Measurements from ENCODE around the gene LCE7A. TPM values are rescaled to one million over a fixed set of nuclear protein-coding genes. Genes with fewer than 3 reads are reported as not detected.

LCE7A gene
- total and polyA plus RNA-seq, 2 donors (not counting 1 experiment from before 2014, with no cell fraction given), result not detected

DNA sequence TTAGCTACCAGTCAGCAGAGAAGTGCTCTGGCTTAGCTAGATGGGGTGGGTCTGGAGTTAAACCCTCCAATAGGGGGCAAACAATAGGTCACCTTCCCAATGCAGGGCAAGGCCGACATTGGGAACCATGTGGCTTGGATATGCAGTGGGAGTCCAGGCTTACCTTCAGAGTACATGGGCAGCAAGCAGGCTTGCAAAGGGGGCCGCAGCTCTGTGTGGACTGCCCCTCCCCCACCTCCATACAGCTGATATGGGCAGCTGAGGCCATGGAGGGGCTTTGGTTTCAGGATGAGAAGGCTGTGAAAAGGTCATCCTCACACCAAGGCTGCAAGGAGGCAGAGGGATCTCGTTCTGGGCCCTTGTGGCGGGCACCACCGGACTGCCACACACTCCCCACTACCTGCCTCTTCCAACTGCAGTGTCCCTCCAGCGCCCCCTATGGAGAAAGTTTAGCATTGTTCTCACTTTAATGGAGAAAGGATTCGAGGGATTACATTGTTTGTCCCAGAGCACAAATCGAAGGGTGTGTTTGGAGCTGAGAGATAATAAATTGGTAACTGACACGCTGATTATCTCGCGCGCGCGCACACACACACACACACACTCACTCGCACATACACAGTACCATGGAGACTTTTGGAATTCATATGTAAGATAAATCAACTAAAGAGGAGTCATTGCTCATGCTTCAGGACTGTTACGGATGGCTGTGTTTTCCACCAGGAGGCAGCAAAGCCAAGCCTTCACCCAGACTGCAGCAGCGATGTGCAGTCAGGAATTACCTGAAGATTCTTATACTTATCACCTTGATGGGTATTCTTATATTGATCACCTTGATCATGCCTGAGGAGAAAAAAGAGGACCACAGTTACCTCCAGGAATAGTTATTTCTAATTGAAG is 11.3 kb downstream of the LCE7A start:
- peaks cover 2% of the 10 kb centered on the region for H3K4me1 Mint-ChIP-seq
- no peak for ATAC-seq (ENCODE audit: low read depth)
- ChIA-PET POLR2A (no interaction called here), CTCF (interaction anchor here (1.0 to 3.0 kb wide), 8 partner anchors 8 to 417 kb away, joined by 4 to 13 read pairs (median 8); no protein-coding TSS in a partner anchor)
- no peak overlapping the region for H3K4me3 ChIP-seq (ENCODE audit: control extremely low read depth in 1 of 5, extremely low read depth in 1 of 5, insufficient read depth in 1 of 5, low read depth in 2 of 5, low read length in 4 of 5)
- WGBS (ENCODE audit: insufficient coverage), result 82% methylated on average over 2 of the region's 17 CpGs
- intact Hi-C loops (cut with micrococcal nuclease), result no loop called here
- no peaks in the 10 kb centered on the region for H3K79me2 ChIP-seq (ENCODE audit: control insufficient read depth, insufficient read depth, low read length)
- H3K27me3 ChIP-seq (replicated peaks in 1 of 4; ENCODE audit: control extremely low read depth in 1 of 4, control insufficient read depth in 3 of 4, insufficient read depth in 4 of 4, low read length in 3 of 4), result peaks cover 0 to 7% (median 1%) of the 10 kb centered on the region in 4 experiments
- H3K36me3 ChIP-seq (replicated peaks in 1 of 2; ENCODE audit: control extremely low read depth in 1 of 2, control insufficient read depth in 1 of 2, extremely low read depth in 1 of 2, insufficient read depth in 2 of 2, low read length in 1 of 2), result no peaks in the 10 kb centered on the region
- H2AFZ ChIP-seq (ENCODE audit: insufficient read depth, low read depth, low read length, poor library complexity, severe bottlenecking), result no peak overlapping the region
- peaks cover 0 to 4% of the 10 kb centered on the region in 2 donors for H3K4me1 ChIP-seq (ENCODE audit: control insufficient read depth in 2 of 2, insufficient read depth in 2 of 2, low read length in 2 of 2)
- H3K4me2 ChIP-seq (replicated peaks; ENCODE audit: low read depth, low read length, poor library complexity, severe bottlenecking), result no peak overlapping the region
- DNase-seq, result no peak
- peaks cover 13% of the 10 kb centered on the region for H3K27me3 Mint-ChIP-seq
- H3K9me3 ChIP-seq (ENCODE audit: control extremely low read depth in 1 of 3, control insufficient read depth in 2 of 3, insufficient read depth in 1 of 3, low read length in 2 of 3), result no peaks in the 10 kb centered on the region
- H3K27ac Mint-ChIP-seq, result no peak overlapping the region
- H3K4me3 Mint-ChIP-seq, result no peak overlapping the region
- no peaks in the 10 kb centered on the region for H4K20me1 ChIP-seq (ENCODE audit: control insufficient read depth, insufficient read depth, low read length, poor library complexity, severe bottlenecking)
- no peaks in the 10 kb centered on the region for H3K9me3 Mint-ChIP-seq (ENCODE audit: insufficient read depth)
- H3K27ac ChIP-seq (ENCODE audit: low read length in 2 of 2), result no peak overlapping the region
- H3K9ac ChIP-seq (ENCODE audit: low read length), result no peak overlapping the region
- no peak for TF ChIP-seq EZH2 (IDR thresholded peaks at IDR 0.05; ENCODE audit: borderline replicate concordance, insufficient read depth, low read depth, low read length, poor library complexity, severe bottlenecking)
- TF ChIP-seq, protein P1, sequence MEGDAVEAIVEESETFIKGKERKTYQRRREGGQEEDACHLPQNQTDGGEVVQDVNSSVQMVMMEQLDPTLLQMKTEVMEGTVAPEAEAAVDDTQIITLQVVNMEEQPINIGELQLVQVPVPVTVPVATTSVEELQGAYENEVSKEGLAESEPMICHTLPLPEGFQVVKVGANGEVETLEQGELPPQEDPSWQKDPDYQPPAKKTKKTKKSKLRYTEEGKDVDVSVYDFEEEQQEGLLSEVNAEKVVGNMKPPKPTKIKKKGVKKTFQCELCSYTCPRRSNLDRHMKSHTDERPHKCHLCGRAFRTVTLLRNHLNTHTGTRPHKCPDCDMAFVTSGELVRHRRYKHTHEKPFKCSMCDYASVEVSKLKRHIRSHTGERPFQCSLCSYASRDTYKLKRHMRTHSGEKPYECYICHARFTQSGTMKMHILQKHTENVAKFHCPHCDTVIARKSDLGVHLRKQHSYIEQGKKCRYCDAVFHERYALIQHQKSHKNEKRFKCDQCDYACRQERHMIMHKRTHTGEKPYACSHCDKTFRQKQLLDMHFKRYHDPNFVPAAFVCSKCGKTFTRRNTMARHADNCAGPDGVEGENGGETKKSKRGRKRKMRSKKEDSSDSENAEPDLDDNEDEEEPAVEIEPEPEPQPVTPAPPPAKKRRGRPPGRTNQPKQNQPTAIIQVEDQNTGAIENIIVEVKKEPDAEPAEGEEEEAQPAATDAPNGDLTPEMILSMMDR (IDR thresholded peaks at IDR 0.05), result no peak

DNA sequence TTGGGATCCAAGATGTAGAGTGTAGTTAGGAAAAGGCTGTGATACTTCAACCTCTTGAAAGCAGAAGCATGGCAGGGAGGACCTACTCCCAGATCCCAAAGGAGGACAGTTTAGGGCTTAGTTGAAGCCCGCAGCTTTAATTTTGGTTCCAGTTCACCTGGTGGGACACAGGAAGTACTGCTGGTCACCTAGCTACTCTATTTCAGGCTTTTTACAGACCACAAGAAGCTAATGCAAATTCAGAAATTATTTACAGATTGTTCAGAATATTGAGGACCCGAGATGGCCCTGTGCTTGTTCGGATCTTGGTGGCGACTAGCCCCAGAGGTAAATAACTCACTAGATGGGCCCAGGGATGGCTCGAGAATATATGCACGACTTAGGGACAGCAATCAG is 11.9 kb downstream of the LCE7A start:
- Histone ChIP-seq H2AFZ (ENCODE audit: insufficient read depth, low read depth, low read length, poor library complexity, severe bottlenecking) (no peak overlapping the region), H3K4me1 (ENCODE audit: control insufficient read depth in 2 of 2, insufficient read depth in 2 of 2, low read length in 2 of 2) (peaks cover 0 to 4% of the 10 kb centered on the region in 2 donors), H3K27ac (ENCODE audit: low read length in 2 of 2) (no peak overlapping the region), H3K27me3 (replicated peaks in 1 of 4; ENCODE audit: control extremely low read depth in 1 of 4, control insufficient read depth in 3 of 4, insufficient read depth in 4 of 4, low read length in 3 of 4) (peaks cover 0 to 7% (median 1%) of the 10 kb centered on the region in 4 experiments), H4K20me1 (ENCODE audit: control insufficient read depth, insufficient read depth, low read length, poor library complexity, severe bottlenecking) (no peaks in the 10 kb centered on the region), H3K4me2 (replicated peaks; ENCODE audit: low read depth, low read length, poor library complexity, severe bottlenecking) (no peak overlapping the region), H3K9ac (ENCODE audit: low read length) (no peak overlapping the region), H3K36me3 (replicated peaks in 1 of 2; ENCODE audit: control extremely low read depth in 1 of 2, control insufficient read depth in 1 of 2, extremely low read depth in 1 of 2, insufficient read depth in 2 of 2, low read length in 1 of 2) (no peaks in the 10 kb centered on the region), H3K9me3 (ENCODE audit: control extremely low read depth in 1 of 3, control insufficient read depth in 2 of 3, insufficient read depth in 1 of 3, low read length in 2 of 3) (no peaks in the 10 kb centered on the region), H3K4me3 (ENCODE audit: control extremely low read depth in 1 of 5, extremely low read depth in 1 of 5, insufficient read depth in 1 of 5, low read depth in 2 of 5, low read length in 4 of 5) (no peak overlapping the region), H3K79me2 (ENCODE audit: control insufficient read depth, insufficient read depth, low read length) (no peaks in the 10 kb centered on the region)
- CTCF ChIA-PET, result interaction anchor here (1.8 to 2.2 kb wide), 3 partner anchors 11 to 417 kb away, joined by 4 to 7 read pairs (median 5); no protein-coding TSS in a partner anchor
- no peak overlapping the region for H3K27ac Mint-ChIP-seq
- POLR2A ChIA-PET, result no interaction called here
- intact Hi-C loops (cut with micrococcal nuclease), result no loop called here
- no peaks in the 10 kb centered on the region for H3K9me3 Mint-ChIP-seq (ENCODE audit: insufficient read depth)
- H3K4me1 Mint-ChIP-seq, result peaks cover 2% of the 10 kb centered on the region
- DNase-seq (no peak), ATAC-seq (ENCODE audit: low read depth) (no peak)
- peaks cover 17% of the 10 kb centered on the region for H3K27me3 Mint-ChIP-seq
- TF ChIP-seq, protein P1 (IDR thresholded peaks at IDR 0.05), result no peak
- no peak for TF ChIP-seq EZH2 (IDR thresholded peaks at IDR 0.05; ENCODE audit: borderline replicate concordance, insufficient read depth, low read depth, low read length, poor library complexity, severe bottlenecking)
- no peak overlapping the region for H3K4me3 Mint-ChIP-seq
- WGBS (ENCODE audit: insufficient coverage), result 70% methylated on average over 6 of the region's 6 CpGs

All from B cell (primary cell).